Measurements from ENCODE around the gene SPSB3. TPM values are rescaled to one million over a fixed set of nuclear protein-coding genes. Genes with fewer than 3 reads are reported as not detected.

The SPSB3 gene
- polyA plus RNA-seq, 1 donor (not counting 4 experiments of a cell fraction or from before 2014, with no cell fraction given), result 9.5 TPM

DNA sequence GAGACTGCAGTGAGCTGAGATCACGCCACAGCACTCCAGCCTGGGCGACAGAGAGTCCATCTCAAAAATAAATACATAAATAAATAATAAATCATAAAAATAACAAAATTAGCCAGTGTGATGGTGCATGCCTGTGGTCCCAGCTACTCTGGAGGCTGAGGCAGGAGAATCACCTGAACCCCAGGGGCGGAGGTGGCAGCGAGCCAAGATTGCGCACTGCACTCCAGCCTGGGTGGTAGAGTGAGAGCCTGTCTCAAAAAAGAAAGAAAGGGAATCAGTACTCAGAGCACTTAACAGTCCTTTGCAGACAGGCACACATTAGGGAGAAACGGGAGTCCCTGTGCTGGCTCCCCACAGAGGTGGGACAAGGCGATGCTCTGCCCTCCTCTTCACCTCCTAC lies 51.3 kb downstream of the SPSB3 start:
- peaks cover 11 to 18% of the 10 kb centered on the region in 2 experiments for H3K36me3 ChIP-seq (ENCODE audit: control insufficient read depth in 2 of 2, extremely low read depth in 1 of 2, insufficient read depth in 2 of 2, low read length in 2 of 2)
- peaks cover 19% of the 10 kb centered on the region for H3K79me2 ChIP-seq (ENCODE audit: control insufficient read depth, insufficient read depth, low read length)
- H3K9me3 ChIP-seq (ENCODE audit: control insufficient read depth, low read depth, low read length), result peaks cover 12% of the 10 kb centered on the region
- H2AFZ ChIP-seq (ENCODE audit: control insufficient read depth, low read length), result no peak overlapping the region
- FAIRE-seq, result no peak
- H4K20me1 ChIP-seq (ENCODE audit: control insufficient read depth, extremely low read depth, insufficient read depth, low read length), result peaks cover 2% of the 10 kb centered on the region
- H3K4me3 ChIP-seq (ENCODE audit: control insufficient read depth in 2 of 3, extremely low read depth in 1 of 3, insufficient read depth in 2 of 3, low read depth in 1 of 3, low read length in 3 of 3), result no peak overlapping the region
- dilution Hi-C loops (cut with MboI; ENCODE audit: extremely low pct_ligation_motif_present, low sequenced_read_pairs), result no loop called here
- H3K9me1 ChIP-seq (ENCODE audit: control insufficient read depth, extremely low read depth, insufficient read depth, low read length), result no peaks in the 10 kb centered on the region
- H3K27me3 ChIP-seq (ENCODE audit: control insufficient read depth, extremely low read depth, insufficient read depth, low read length), result no peaks in the 10 kb centered on the region
- H3K27ac ChIP-seq (ENCODE audit: control insufficient read depth, insufficient read depth, low read length), result no peak overlapping the region
- H3K4me1 ChIP-seq (ENCODE audit: control insufficient read depth, extremely low read depth, insufficient read depth, low read length), result no peaks in the 10 kb centered on the region
- TF ChIP-seq EZH2 (IDR thresholded peaks at IDR 0.05; ENCODE audit: low read length), result no peak
- TF ChIP-seq, protein P1, sequence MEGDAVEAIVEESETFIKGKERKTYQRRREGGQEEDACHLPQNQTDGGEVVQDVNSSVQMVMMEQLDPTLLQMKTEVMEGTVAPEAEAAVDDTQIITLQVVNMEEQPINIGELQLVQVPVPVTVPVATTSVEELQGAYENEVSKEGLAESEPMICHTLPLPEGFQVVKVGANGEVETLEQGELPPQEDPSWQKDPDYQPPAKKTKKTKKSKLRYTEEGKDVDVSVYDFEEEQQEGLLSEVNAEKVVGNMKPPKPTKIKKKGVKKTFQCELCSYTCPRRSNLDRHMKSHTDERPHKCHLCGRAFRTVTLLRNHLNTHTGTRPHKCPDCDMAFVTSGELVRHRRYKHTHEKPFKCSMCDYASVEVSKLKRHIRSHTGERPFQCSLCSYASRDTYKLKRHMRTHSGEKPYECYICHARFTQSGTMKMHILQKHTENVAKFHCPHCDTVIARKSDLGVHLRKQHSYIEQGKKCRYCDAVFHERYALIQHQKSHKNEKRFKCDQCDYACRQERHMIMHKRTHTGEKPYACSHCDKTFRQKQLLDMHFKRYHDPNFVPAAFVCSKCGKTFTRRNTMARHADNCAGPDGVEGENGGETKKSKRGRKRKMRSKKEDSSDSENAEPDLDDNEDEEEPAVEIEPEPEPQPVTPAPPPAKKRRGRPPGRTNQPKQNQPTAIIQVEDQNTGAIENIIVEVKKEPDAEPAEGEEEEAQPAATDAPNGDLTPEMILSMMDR (optimal IDR thresholded peaks at IDR 0.05 in 1 of 3, IDR thresholded peaks at IDR 0.05 in 1 of 3, conservative IDR thresholded peaks at IDR 0.05 in 1 of 3; ENCODE audit: extremely low read depth in 1 of 3, insufficient read depth in 2 of 3, low read length in 3 of 3), result no peak
- DNase-seq (ENCODE audit: low read depth, low spot score), result no peak
- H3K9ac ChIP-seq (ENCODE audit: control insufficient read depth, extremely low read depth, insufficient read depth, low read length), result no peak overlapping the region
- no peak overlapping the region for H3K4me2 ChIP-seq (ENCODE audit: control insufficient read depth, extremely low read depth, insufficient read depth, low read depth, low read length)

DNA sequence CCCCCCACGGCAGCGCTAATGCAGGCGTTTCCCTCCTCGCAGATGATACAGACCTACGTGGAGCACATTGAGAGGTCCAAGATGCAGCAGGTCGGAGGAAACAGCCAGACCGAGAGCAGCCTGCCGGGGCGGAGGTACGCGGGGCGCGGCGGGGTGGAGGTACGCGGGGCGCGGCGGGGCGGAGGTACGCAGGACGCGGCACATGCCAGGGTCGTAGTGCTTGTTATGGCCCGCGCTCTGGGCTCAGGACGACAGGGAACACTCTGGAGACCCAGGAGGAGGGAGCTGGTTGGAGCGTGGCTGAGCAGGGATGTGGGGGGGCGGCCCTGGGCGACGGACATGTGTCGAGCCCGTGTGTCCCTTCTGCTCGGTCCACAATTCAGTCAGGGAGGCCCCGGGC lies 52.9 kb downstream of the SPSB3 start:
- H3K36me3 ChIP-seq (ENCODE audit: control insufficient read depth in 2 of 2, extremely low read depth in 1 of 2, insufficient read depth in 2 of 2, low read length in 2 of 2), result peaks cover 11 to 23% of the 10 kb centered on the region in 2 experiments
- DNase-seq (ENCODE audit: low read depth, low spot score) (no peak), FAIRE-seq (no peak)
- no peak overlapping the region for H2AFZ ChIP-seq (ENCODE audit: control insufficient read depth, low read length)
- no peak overlapping the region for H3K9ac ChIP-seq (ENCODE audit: control insufficient read depth, extremely low read depth, insufficient read depth, low read length)
- dilution Hi-C loops (cut with MboI; ENCODE audit: extremely low pct_ligation_motif_present, low sequenced_read_pairs), result no loop called here
- no peaks in the 10 kb centered on the region for H3K27me3 ChIP-seq (ENCODE audit: control insufficient read depth, extremely low read depth, insufficient read depth, low read length)
- H3K27ac ChIP-seq (ENCODE audit: control insufficient read depth, insufficient read depth, low read length), result no peak overlapping the region
- no peak overlapping the region for H3K4me2 ChIP-seq (ENCODE audit: control insufficient read depth, extremely low read depth, insufficient read depth, low read depth, low read length)
- no peaks in the 10 kb centered on the region for H3K9me3 ChIP-seq (ENCODE audit: control insufficient read depth, low read depth, low read length)
- TF ChIP-seq, protein P1 (optimal IDR thresholded peaks at IDR 0.05 in 1 of 3, IDR thresholded peaks at IDR 0.05 in 1 of 3, conservative IDR thresholded peaks at IDR 0.05 in 1 of 3; ENCODE audit: extremely low read depth in 1 of 3, insufficient read depth in 2 of 3, low read length in 3 of 3), result no peak
- TF ChIP-seq EZH2 (IDR thresholded peaks at IDR 0.05; ENCODE audit: low read length), result no peak
- H4K20me1 ChIP-seq (ENCODE audit: control insufficient read depth, extremely low read depth, insufficient read depth, low read length), result peaks cover 2% of the 10 kb centered on the region
- H3K9me1 ChIP-seq (ENCODE audit: control insufficient read depth, extremely low read depth, insufficient read depth, low read length), result no peaks in the 10 kb centered on the region
- no peak overlapping the region for H3K4me3 ChIP-seq (ENCODE audit: control insufficient read depth in 2 of 3, extremely low read depth in 1 of 3, insufficient read depth in 2 of 3, low read depth in 1 of 3, low read length in 3 of 3)
- H3K4me1 ChIP-seq (ENCODE audit: control insufficient read depth, extremely low read depth, insufficient read depth, low read length), result no peaks in the 10 kb centered on the region
- peaks cover 9% of the 10 kb centered on the region for H3K79me2 ChIP-seq (ENCODE audit: control insufficient read depth, insufficient read depth, low read length)
